Right cardiac atrium (tissue), 5 donors: ENCODE results near the gene AHCTF1. TPM values are rescaled to one million over a fixed set of nuclear protein-coding genes. Genes with fewer than 3 reads are reported as not detected.
A peak's percentile ranks its signal among the peaks of the same experiment; 100 is the strongest.

Source experiments
- ATAC-seq, 2 donors: fragments of 200-7000 bp; cut with Tn5 transposase; one replicate each; pipeline versions ENCODE4 v1.8.0 to v1.9.1; 2020; ENCODE audit warnings: moderate library complexity in 2 of 2, mild to moderate bottlenecking in 1 of 2
- DNase-seq, 3 donors: peaks; one replicate each; pipeline ENCODE4 v3.0.0-alpha.2; 2020
- H3K27ac ChIP-seq: one replicate; pipeline ENCODE4 v1.5.1; 2013; ENCODE audit warnings: mild to moderate bottlenecking, low read length, control low read depth, moderate library complexity
- H3K27me3 ChIP-seq: one replicate; pipeline ENCODE4 v1.6.1; 2013; ENCODE audit not compliant: control insufficient read depth, insufficient read depth
- H3K4me1 ChIP-seq: one replicate; pipeline ENCODE4 v1.6.1; 2013; ENCODE audit warnings: low read length; ENCODE audit not compliant: control insufficient read depth, insufficient read depth
- H3K4me3 ChIP-seq: one replicate; pipeline ENCODE4 v1.5.1; 2013; ENCODE audit warnings: low read length, control low read depth
- H3K9me3 ChIP-seq: one replicate; pipeline ENCODE4 v1.6.1; 2013; ENCODE audit warnings: low read length; ENCODE audit not compliant: control insufficient read depth
- WGBS: extraction: QIAGEN DNeasy Blood & Tissue Kit; methylation state at CpG from one replicate; pipeline ENCODE4 v1.1.7; 2013; 5-methylcytosine and 5-hydroxymethylcytosine counted together
- intact Hi-C, 4 donors: fragments of 100-400 bp; cut with DNase I; formaldehyde crosslinking; loops; one replicate each; pipeline versions ENCODE4 v1.11.0 to v1.14.0; 2022 to 2023
- long read RNA-seq, 4 donors: library from polyadenylated mRNA; unstranded; transcript quantifications; one replicate each; pipeline ENCODE4 v2.0.0, GENCODE V29; 2020 to 2021
- polyA plus RNA-seq: library from polyadenylated mRNA; stranded (reverse); fragments of 200-250 nt; gene quantifications from one replicate; pipeline ENCODE4 v1.2.3, GENCODE V29; 2013
- total RNA-seq, 4 donors: library from RNA; stranded (reverse); fragmentation: NEBNext Ultra II Directional; extraction: Animal tissue kit (Norgen Biotek cat#: 25700); gene quantifications; one replicate each; pipeline ENCODE4 v1.2.1, GENCODE V29; 2021
- donor health status: healthy with polysubstance abuse.
- donor health status: DM: no; HTN: yes; CAD: no.
- donor health status: DM: no; HTN: no; CAD: no.
- donor health status: DM: no; HTN: yes; CAD: no; lungs with severe emphysema.
- donor health status: DM: yes; HTN: yes; CAD: no.

AHCTF1 gene
- total RNA-seq (10 to 100 TPM; 20.2 to 24.3 (median 20.5) TPM), polyA plus RNA-seq (7.8 TPM)
- long read RNA-seq, donor 1, full-length matches to known transcripts, result 2 of 15 reads
- long read RNA-seq, donor 1, partial matches to known transcripts, result 11 of 15 reads
- long read RNA-seq, donor 1, other reads (novel, unspliced or antisense), result 2 of 15 reads
- long read RNA-seq, donor 2, partial matches to known transcripts, result 1 of 3 reads
- long read RNA-seq, donor 2, other reads (novel, unspliced or antisense), result 2 of 3 reads
- long read RNA-seq, donor 3, partial matches to known transcripts, result 13 of 15 reads
- long read RNA-seq, donor 3, other reads (novel, unspliced or antisense), result 2 of 15 reads
- long read RNA-seq, donor 4, full-length matches to known transcripts, result 1 of 7 reads
- long read RNA-seq, donor 4, partial matches to known transcripts, result 3 of 7 reads
- long read RNA-seq, donor 4, other reads (novel, unspliced or antisense), result 3 of 7 reads

DNA sequence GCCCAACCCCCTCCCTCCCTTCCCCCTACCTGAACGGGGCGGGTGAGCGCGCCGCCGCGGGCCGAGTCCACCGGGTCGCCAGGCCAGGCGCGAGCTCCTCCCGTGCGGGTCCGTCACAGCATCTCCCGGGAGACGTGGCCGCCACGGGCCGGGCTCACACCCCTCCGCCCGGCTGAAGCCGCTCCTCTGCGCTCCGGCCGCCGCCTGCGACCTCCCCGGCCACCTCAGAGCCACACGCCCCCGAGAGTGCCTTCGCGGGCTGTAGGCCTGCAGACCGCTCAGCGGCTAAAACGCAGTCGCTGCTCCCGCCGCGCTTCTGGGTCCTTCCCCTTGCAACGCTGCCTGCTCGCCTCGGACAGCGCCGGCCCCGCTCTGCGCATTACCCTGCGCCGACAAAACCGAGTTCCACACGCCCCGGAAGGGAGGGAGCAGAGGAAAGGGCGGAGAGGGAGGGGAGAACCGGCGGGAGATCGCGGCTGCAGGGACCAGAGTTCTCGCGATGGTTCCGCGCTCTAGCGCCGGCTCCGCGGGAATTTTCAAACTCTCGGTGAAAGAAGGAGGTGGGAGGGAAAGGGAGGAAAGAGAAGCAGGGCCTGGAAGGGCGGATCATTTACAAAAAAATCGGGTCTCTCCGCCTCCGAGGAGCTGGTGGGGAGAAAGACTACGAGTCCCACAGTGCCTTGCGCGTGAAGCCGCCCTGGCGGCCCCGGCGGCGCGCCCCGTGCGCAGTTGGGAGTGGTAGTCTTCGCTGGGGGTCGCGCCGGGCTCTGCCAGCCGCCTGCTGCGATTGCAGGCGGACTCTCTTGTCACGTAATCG is at the start of gene AHCTF1:
TSS of gene AHCTF1 (minus strand) at position 400 of the 817 bp plus-strand sequence. CDS start 13,578 bp downstream, outside the sequence.
- Histone ChIP-seq H3K27me3 (no peaks in the 10 kb centered on the region), H3K4me3 (peak within 1 kb of the TSS; percentile 74), H3K4me1 (no peaks in the 10 kb centered on the region), H3K27ac (peak within 1 kb of the TSS; percentile 93), H3K9me3 (no peaks in the 10 kb centered on the region)
- intact Hi-C loops, result no loop called here
- under 1% methylated on average over 90 of the region's 90 CpGs for WGBS
- ATAC-seq, result peak; percentile 99
- DNase-seq, result peak; percentile 97 to 98 (median 98)

DNA sequence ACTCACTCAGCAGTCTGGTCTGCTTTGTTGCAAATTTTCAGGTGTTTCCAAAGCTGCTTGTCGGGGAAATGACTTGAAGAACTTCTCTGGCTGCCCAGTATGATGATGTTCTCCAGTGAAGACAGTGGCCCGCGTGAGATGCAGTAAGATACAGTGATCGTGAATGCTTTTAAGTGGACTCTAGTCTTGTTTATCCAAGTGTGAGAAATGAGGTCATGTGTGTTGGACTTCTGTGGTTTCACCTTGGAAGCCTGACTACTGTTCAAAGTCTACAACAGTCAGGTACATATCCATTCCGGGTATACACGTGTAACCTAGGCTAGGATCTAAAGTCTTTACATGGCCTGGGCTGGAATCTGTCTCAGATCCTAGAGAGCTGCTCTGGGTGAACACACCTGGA is 47.0 kb upstream of the AHCTF1 start:
- WGBS, result 98% methylated on average over 6 of the region's 6 CpGs
- H3K4me3 ChIP-seq, result no peak overlapping the region
- H3K9me3 ChIP-seq, result no peaks in the 10 kb centered on the region

GRCh38 chr1:246978281-246978680 is 46.5 kb upstream of the AHCTF1 start:
- Histone ChIP-seq H3K27ac (no peak overlapping the region), H3K4me1 (no peaks in the 10 kb centered on the region), H3K4me3 (no peak overlapping the region), H3K27me3 (no peaks in the 10 kb centered on the region), H3K9me3 (no peaks in the 10 kb centered on the region)
- DNase-seq, result no peak
- 97% methylated on average over 2 of the region's 2 CpGs for WGBS
- ATAC-seq, result no peak
- intact Hi-C loops, result no loop called here

More for the DNA sequence above, 47.0 kb upstream of the AHCTF1 start:
- Histone ChIP-seq H3K27ac (no peak overlapping the region), H3K27me3 (no peaks in the 10 kb centered on the region), H3K4me1 (no peaks in the 10 kb centered on the region)
- ATAC-seq (no peak), DNase-seq (no peak)
- intact Hi-C loops, result no loop called here

DNA sequence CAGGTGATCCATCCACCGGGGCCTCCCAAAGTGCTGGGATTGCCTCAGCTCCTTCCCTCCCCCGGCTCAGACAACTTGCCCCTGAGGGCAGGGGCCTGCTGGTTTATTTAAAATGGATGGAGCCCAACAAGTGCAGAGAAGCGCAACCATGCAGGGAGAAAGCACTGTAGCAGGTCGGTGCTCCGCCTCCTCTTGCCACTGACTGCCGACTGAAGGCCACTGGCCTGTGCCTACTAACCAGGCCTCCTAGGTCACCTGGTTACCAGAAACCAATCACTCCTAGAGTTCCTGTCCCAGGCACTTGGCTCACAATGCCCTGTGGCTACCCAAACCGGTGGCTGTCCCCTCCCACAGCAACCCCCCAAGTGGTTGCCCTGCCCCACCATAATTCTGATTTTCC is 40.2 kb upstream of the AHCTF1 start:
- WGBS, result 98% methylated on average over 7 of the region's 7 CpGs
- no peaks in the 10 kb centered on the region for H3K4me1 ChIP-seq
- no peak overlapping the region for H3K4me3 ChIP-seq
- DNase-seq (peak in 1 of 3 donors; percentile 47), ATAC-seq (no peak)
- intact Hi-C loops, result loop anchor here in 1 of 4 donors (5.0 kb wide), 1 partner anchor 65 kb away; no protein-coding TSS in a partner anchor
- no peak overlapping the region for H3K27ac ChIP-seq
- H3K27me3 ChIP-seq, result no peaks in the 10 kb centered on the region
- no peaks in the 10 kb centered on the region for H3K9me3 ChIP-seq

- H3K4me3 ChIP-seq, result no peak overlapping the region
These were observed 39.5 kb upstream of the AHCTF1 start for GRCh38 chr1:246971090-246971721.

GRCh38 chr1:246969621-246970020 is 37.9 kb upstream of the AHCTF1 start:
- Histone ChIP-seq H3K27ac (no peak overlapping the region), H3K4me1 (no peaks in the 10 kb centered on the region), H3K4me3 (no peak overlapping the region), H3K27me3 (no peaks in the 10 kb centered on the region), H3K9me3 (no peaks in the 10 kb centered on the region)
- ATAC-seq, result no peak
- WGBS, result 92% methylated on average over 3 of the region's 3 CpGs
- DNase-seq, result no peak
- intact Hi-C loops, result loop anchor here in 2 of 4 donors (5.0 to 10.0 kb wide), 2 partner anchors 62 to 65 kb away; no protein-coding TSS in a partner anchor

More at GRCh38 chr1:246971090-246971721, 39.5 kb upstream of the AHCTF1 start:
- Histone ChIP-seq H3K27me3 (no peaks in the 10 kb centered on the region), H3K9me3 (no peaks in the 10 kb centered on the region), H3K27ac (no peak overlapping the region), H3K4me1 (no peaks in the 10 kb centered on the region)
- DNase-seq (peak; percentile 53 to 82 (median 71)), ATAC-seq (peak in 1 of 2 donors; percentile 50)
- WGBS, result 66% methylated on average over 12 of the region's 12 CpGs
- intact Hi-C loops, result loop anchor here in 1 of 4 donors (5.0 kb wide), 1 partner anchor 64 kb away; no protein-coding TSS in a partner anchor

- H3K27ac ChIP-seq, result no peak overlapping the region
- no peaks in the 10 kb centered on the region for H3K4me1 ChIP-seq
- 97% methylated on average over 2 of the region's 2 CpGs for WGBS
- DNase-seq, result no peak
- H3K9me3 ChIP-seq, result no peaks in the 10 kb centered on the region
- no peak overlapping the region for H3K4me3 ChIP-seq
- intact Hi-C loops, result loop anchor here in 1 of 4 donors (10.0 kb wide), 1 partner anchor 62 kb away; no protein-coding TSS in a partner anchor
- no peaks in the 10 kb centered on the region for H3K27me3 ChIP-seq
- no peak for ATAC-seq
These were observed 34.8 kb upstream of the AHCTF1 start for GRCh38 chr1:246966502-246966901.

GRCh38 chr1:246959944-246960693 is 28.4 kb upstream of the AHCTF1 start:
- no peaks in the 10 kb centered on the region for H3K27me3 ChIP-seq
- no peaks in the 10 kb centered on the region for H3K4me1 ChIP-seq
- H3K4me3 ChIP-seq, result no peak overlapping the region
- no peaks in the 10 kb centered on the region for H3K9me3 ChIP-seq
- ATAC-seq (peak; percentile 45 to 59), DNase-seq (no peak)
- no peak overlapping the region for H3K27ac ChIP-seq
- intact Hi-C loops, result loop anchor here in 1 of 4 donors (10.0 kb wide), 1 partner anchor 55 kb away; no protein-coding TSS in a partner anchor
- 36% methylated on average over 1 of the region's 1 CpG for WGBS

- 62% methylated on average over 4 of the region's 4 CpGs for WGBS
- intact Hi-C loops, result no loop called here
- ATAC-seq (peak; percentile 57 to 82), DNase-seq (peak in 2 of 3 donors; percentile 31 to 82)
- H3K4me1 ChIP-seq, result no peaks in the 10 kb centered on the region
- H3K27ac ChIP-seq, result no peak overlapping the region
- no peaks in the 10 kb centered on the region for H3K27me3 ChIP-seq
- no peak overlapping the region for H3K4me3 ChIP-seq
- no peaks in the 10 kb centered on the region for H3K9me3 ChIP-seq
These were observed 22.4 kb upstream of the AHCTF1 start for GRCh38 chr1:246954126-246954525.

- H3K9me3 ChIP-seq, result no peaks in the 10 kb centered on the region
- no peak for DNase-seq
- H3K27me3 ChIP-seq, result no peaks in the 10 kb centered on the region
- no peak overlapping the region for H3K27ac ChIP-seq
- no peak overlapping the region for H3K4me3 ChIP-seq
- intact Hi-C loops, result no loop called here
- ATAC-seq, result no peak
- no peaks in the 10 kb centered on the region for H3K4me1 ChIP-seq
- WGBS, result 92% methylated on average over 4 of the region's 4 CpGs
These were observed 19.7 kb upstream of the AHCTF1 start for GRCh38 chr1:246951413-246951812.
